ENCODE results near the gene OR51B2. TPM values are rescaled to one million over a fixed set of nuclear protein-coding genes. Genes with fewer than 3 reads are reported as not detected.

Gene OR51B2
- total RNA-seq, 1 donor from 2014 or later, result not detected

- H3K9me3 Mint-ChIP-seq (ENCODE audit: low read depth), result no peaks in the 10 kb centered on the region
- TF ChIP-seq CTCF (IDR thresholded peaks at IDR 0.05; ENCODE audit: unreplicated experiment), result no peak
- no peak overlapping the region for H3K27ac Mint-ChIP-seq
- no peaks in the 10 kb centered on the region for H3K4me1 Mint-ChIP-seq (ENCODE audit: low read depth)
- no peak for DNase-seq (ENCODE audit: low spot score, unreplicated experiment)
- H3K27me3 Mint-ChIP-seq, result peaks cover 7% of the 10 kb centered on the region
- H3K36me3 Mint-ChIP-seq (ENCODE audit: insufficient read depth), result no peaks in the 10 kb centered on the region
- H3K4me3 Mint-ChIP-seq (ENCODE audit: low read depth), result no peak overlapping the region
Observed at GRCh38 chr11:5307256-5308019, 16.7 kb downstream of the OR51B2 start.

- H3K4me3 Mint-ChIP-seq (ENCODE audit: low read depth), result no peak overlapping the region
- no peak for DNase-seq (ENCODE audit: low spot score, unreplicated experiment)
- no peak overlapping the region for H3K27ac Mint-ChIP-seq
- H3K9me3 Mint-ChIP-seq (ENCODE audit: low read depth), result no peaks in the 10 kb centered on the region
- peaks cover 7% of the 10 kb centered on the region for H3K27me3 Mint-ChIP-seq
- H3K36me3 Mint-ChIP-seq (ENCODE audit: insufficient read depth), result no peaks in the 10 kb centered on the region
- no peak for TF ChIP-seq CTCF (IDR thresholded peaks at IDR 0.05; ENCODE audit: unreplicated experiment)
- H3K4me1 Mint-ChIP-seq (ENCODE audit: low read depth), result no peaks in the 10 kb centered on the region
Observed at GRCh38 chr11:5304046-5304445, 20.1 kb downstream of the OR51B2 start.

- Mint-ChIP-seq H3K4me3 (ENCODE audit: low read depth) (no peak overlapping the region), H3K27me3 (peaks cover 5% of the 10 kb centered on the region), H3K9me3 (ENCODE audit: low read depth) (no peaks in the 10 kb centered on the region), H3K27ac (no peak overlapping the region), H3K4me1 (ENCODE audit: low read depth) (no peaks in the 10 kb centered on the region), H3K36me3 (ENCODE audit: insufficient read depth) (no peaks in the 10 kb centered on the region)
- no peak for DNase-seq (ENCODE audit: low spot score, unreplicated experiment)
- TF ChIP-seq CTCF (IDR thresholded peaks at IDR 0.05; ENCODE audit: unreplicated experiment), result no peak
Observed at GRCh38 chr11:5303626-5304025, 20.5 kb downstream of the OR51B2 start.

GRCh38 chr11:5301846-5302245, 22.3 kb downstream of the OR51B2 start, which contains the start of gene OR51B4:
OR51B4 (minus strand) TSS chr11:5301946; CDS start chr11:5301946, 0 bp downstream.
- TF ChIP-seq CTCF (IDR thresholded peaks at IDR 0.05; ENCODE audit: unreplicated experiment), result no peak
- Mint-ChIP-seq H3K4me3 (ENCODE audit: low read depth) (no peak within 1 kb of the TSS), H3K4me1 (ENCODE audit: low read depth) (no peaks in the 10 kb centered on the region), H3K27me3 (no peaks in the 10 kb centered on the region), H3K9me3 (ENCODE audit: low read depth) (no peaks in the 10 kb centered on the region), H3K36me3 (ENCODE audit: insufficient read depth) (no peaks in the 10 kb centered on the region), H3K27ac (no peak within 1 kb of the TSS)
- DNase-seq (ENCODE audit: low spot score, unreplicated experiment), result no peak

GRCh38 chr11:5300251-5300650, 23.8 kb downstream of the OR51B2 start:
- no peaks in the 10 kb centered on the region for H3K9me3 Mint-ChIP-seq (ENCODE audit: low read depth)
- H3K27ac Mint-ChIP-seq, result no peak overlapping the region

More at GRCh38 chr11:5300251-5300650, 23.8 kb downstream of the OR51B2 start:
- no peaks in the 10 kb centered on the region for H3K36me3 Mint-ChIP-seq (ENCODE audit: insufficient read depth)
- H3K27me3 Mint-ChIP-seq, result no peaks in the 10 kb centered on the region
- H3K4me1 Mint-ChIP-seq (ENCODE audit: low read depth), result no peaks in the 10 kb centered on the region
- no peak for TF ChIP-seq CTCF (IDR thresholded peaks at IDR 0.05; ENCODE audit: unreplicated experiment)
- H3K4me3 Mint-ChIP-seq (ENCODE audit: low read depth), result no peak overlapping the region
- DNase-seq (ENCODE audit: low spot score, unreplicated experiment), result no peak

All from progenitor cell of endocrine pancreas (in vitro differentiated cells).